ENCODE data around the gene ARPC3. TPM values are rescaled to one million over a fixed set of nuclear protein-coding genes. Genes with fewer than 3 reads are reported as not detected.
A peak's percentile ranks its signal among the peaks of the same experiment; 100 is the strongest.
"Not testable (repeated sequence)": the region's sequence is repeated elsewhere in the genome, so short reads cannot be mapped to it uniquely, and the experiment has no call there.

ARPC3 gene
- total and polyA plus RNA-seq, 10 of the 15 experiments (the other 5 are each of a cell fraction or from before 2014, with no cell fraction given), result 81.6 to 890 (median 564) TPM

- POLR2A ChIA-PET; H2AFZ ChIP-seq (ENCODE audit: control insufficient read depth, low read depth, low read length); H3K4me2 ChIP-seq (ENCODE audit: control insufficient read depth, insufficient read depth); H3K27ac ChIP-seq (ENCODE audit: control insufficient read depth, insufficient read depth); H3K9ac ChIP-seq (ENCODE audit: control insufficient read depth, insufficient read depth, low read length); H3K9me3 ChIP-seq (replicated peaks; ENCODE audit: control insufficient read depth, insufficient read depth, low read length); H3K36me3 ChIP-seq (ENCODE audit: control insufficient read depth in 2 of 2, insufficient read depth in 2 of 2, low read length in 1 of 2); H3K4me1 ChIP-seq (ENCODE audit: control insufficient read depth, insufficient read depth, low read length); H3K4me3 ChIP-seq; in situ Hi-C loops (cut with MboI); H3K79me2 ChIP-seq (ENCODE audit: control insufficient read depth, insufficient read depth, low read length); FAIRE-seq; H3K27me3 ChIP-seq (replicated peaks in 1 of 2; ENCODE audit: control insufficient read depth in 2 of 2, insufficient read depth in 2 of 2, low read length in 1 of 2); intact Hi-C loops (cut with micrococcal nuclease; ENCODE audit: unreplicated experiment); H4K20me1 ChIP-seq (ENCODE audit: control insufficient read depth, insufficient read depth); DNase-seq (ENCODE audit: low read depth, low spot score); BruUV-seq (replicated peaks): not testable (repeated sequence)
- RAD21 ChIA-PET (ENCODE audit: unreplicated experiment), result interaction anchor here (1.4 kb wide), 1 partner anchor 14 kb away, joined by 9 read pairs; no protein-coding TSS in a partner anchor
- CTCF ChIA-PET, result interaction anchor here (1.7 kb wide), 1 partner anchor 14 kb away, joined by 10 read pairs; no protein-coding TSS in a partner anchor
- peak; percentile 79 for ATAC-seq
- peak; percentile 29; the same call in 1 of the 2 replicates for TF ChIP-seq ZNF384 (IDR thresholded peaks at IDR 0.05; ENCODE audit: borderline replicate concordance, low read depth, low read length)
- SMC1A ChIA-PET (ENCODE audit: uncharacterized antibody, unreplicated experiment), result interaction anchor here (1.0 to 1.6 kb wide), 2 partner anchors 14 to 317 kb away, joined by 3 to 4 read pairs; no protein-coding TSS in a partner anchor
- WGBS (ENCODE audit: insufficient coverage, insufficient replicate concordance, low lambda C conversion rate, missing lambda C conversion rate), result 66% methylated on average over 3 of the region's 3 CpGs
Measured at GRCh38 chr12:110417113-110417512, 33.0 kb downstream of the ARPC3 start.

- H3K27me3 ChIP-seq (replicated peaks in 1 of 2; ENCODE audit: control insufficient read depth in 2 of 2, insufficient read depth in 2 of 2, low read length in 1 of 2); H3K4me1 ChIP-seq (ENCODE audit: control insufficient read depth, insufficient read depth, low read length); H3K79me2 ChIP-seq (ENCODE audit: control insufficient read depth, insufficient read depth, low read length); RAD21 ChIA-PET (ENCODE audit: unreplicated experiment); H4K20me1 ChIP-seq (ENCODE audit: control insufficient read depth, insufficient read depth); BruUV-seq (replicated peaks); POLR2A ChIA-PET; H3K9ac ChIP-seq (ENCODE audit: control insufficient read depth, insufficient read depth, low read length); ATAC-seq; H3K4me3 ChIP-seq; H3K4me2 ChIP-seq (ENCODE audit: control insufficient read depth, insufficient read depth); intact Hi-C loops (cut with micrococcal nuclease; ENCODE audit: unreplicated experiment); DNase-seq (ENCODE audit: low read depth, low spot score); in situ Hi-C loops (cut with MboI); H3K27ac ChIP-seq (ENCODE audit: control insufficient read depth, insufficient read depth); FAIRE-seq; SMC1A ChIA-PET (ENCODE audit: uncharacterized antibody, unreplicated experiment); CTCF ChIA-PET; H3K36me3 ChIP-seq (ENCODE audit: control insufficient read depth in 2 of 2, insufficient read depth in 2 of 2, low read length in 1 of 2); H2AFZ ChIP-seq (ENCODE audit: control insufficient read depth, low read depth, low read length); H3K9me3 ChIP-seq (replicated peaks; ENCODE audit: control insufficient read depth, insufficient read depth, low read length): not testable (repeated sequence)
- WGBS (ENCODE audit: insufficient coverage, insufficient replicate concordance, low lambda C conversion rate, missing lambda C conversion rate), result 78% methylated on average over 6 of the region's 6 CpGs
Measured at GRCh38 chr12:110410086-110410485, 40.1 kb downstream of the ARPC3 start.

All from GM12878 (cell line).